Fibroblast of gingiva (primary cell): ENCODE data around the gene BPNT1.
"Not testable (repeated sequence)": the region's sequence is repeated elsewhere in the genome, so short reads cannot be mapped to it uniquely, and the experiment has no call there.

Experiments
- DNase-seq: peaks from one replicate; pipeline ENCODE4 v3.0.0-alpha.2; 2011; ENCODE audit warnings: low read depth

The BPNT1 gene

GRCh38 chr1:220077887-220078286 lies 11.7 kb downstream of the BPNT1 start:
- DNase-seq = no peak

- DNase-seq = no peak
Measured at GRCh38 chr1:220076861-220077762, 12.5 kb downstream of the BPNT1 start.

GRCh38 chr1:220067269-220068204 lies 22.1 kb downstream of the BPNT1 start:
- no peak for DNase-seq

GRCh38 chr1:220062629-220063028 lies 27.0 kb downstream of the BPNT1 start:
- DNase-seq = no peak

- no peak for DNase-seq
Measured at GRCh38 chr1:220060876-220061275, 28.7 kb downstream of the BPNT1 start.

GRCh38 chr1:220056374-220056773 lies 33.2 kb downstream of the BPNT1 start:
- no peak for DNase-seq

- peak; percentile 100 for DNase-seq
Measured at GRCh38 chr1:220046052-220046930, 43.3 kb downstream of the BPNT1 start, which contains the start of gene EPRS1. Gene EPRS1, minus strand, starts transcription at chr1:220046505. Its CDS starts 117 bp downstream, at chr1:220046388.

- DNase-seq = no peak
Measured at GRCh38 chr1:220045356-220046051, 44.1 kb downstream of the BPNT1 start.

GRCh38 chr1:220044678-220045355 lies 44.8 kb downstream of the BPNT1 start:
- DNase-seq = no peak

- DNase-seq = no peak
Measured at GRCh38 chr1:220043646-220044045, 45.9 kb downstream of the BPNT1 start.

GRCh38 chr1:220040028-220040596 lies 49.5 kb downstream of the BPNT1 start:
- no peak for DNase-seq

GRCh38 chr1:220038640-220039039 lies 50.9 kb downstream of the BPNT1 start:
- DNase-seq = no peak

- DNase-seq = not testable (repeated sequence)
Measured at GRCh38 chr1:220037810-220038209, 51.8 kb downstream of the BPNT1 start.

GRCh38 chr1:220032911-220033310 lies 56.7 kb downstream of the BPNT1 start:
- DNase-seq = no peak

GRCh38 chr1:220031287-220031686 lies 58.3 kb downstream of the BPNT1 start:
- no peak for DNase-seq

GRCh38 chr1:220028346-220028895 lies 61.2 kb downstream of the BPNT1 start:
- no peak for DNase-seq

GRCh38 chr1:220019071-220019470 lies 70.5 kb downstream of the BPNT1 start:
- DNase-seq = no peak

- DNase-seq = peak; percentile 46
Measured at GRCh38 chr1:220013497-220013896, 76.1 kb downstream of the BPNT1 start.

GRCh38 chr1:220012259-220012658 lies 77.3 kb downstream of the BPNT1 start:
- peak; percentile 45 for DNase-seq

- no peak for DNase-seq
Measured at GRCh38 chr1:220011620-220012019, 78.0 kb downstream of the BPNT1 start.
